ENCODE results near the gene INPP4B.
"Not testable (repeated sequence)": the region's sequence is repeated elsewhere in the genome, so short reads cannot be mapped to it uniquely, and the experiment has no call there.

INPP4B gene

DNA sequence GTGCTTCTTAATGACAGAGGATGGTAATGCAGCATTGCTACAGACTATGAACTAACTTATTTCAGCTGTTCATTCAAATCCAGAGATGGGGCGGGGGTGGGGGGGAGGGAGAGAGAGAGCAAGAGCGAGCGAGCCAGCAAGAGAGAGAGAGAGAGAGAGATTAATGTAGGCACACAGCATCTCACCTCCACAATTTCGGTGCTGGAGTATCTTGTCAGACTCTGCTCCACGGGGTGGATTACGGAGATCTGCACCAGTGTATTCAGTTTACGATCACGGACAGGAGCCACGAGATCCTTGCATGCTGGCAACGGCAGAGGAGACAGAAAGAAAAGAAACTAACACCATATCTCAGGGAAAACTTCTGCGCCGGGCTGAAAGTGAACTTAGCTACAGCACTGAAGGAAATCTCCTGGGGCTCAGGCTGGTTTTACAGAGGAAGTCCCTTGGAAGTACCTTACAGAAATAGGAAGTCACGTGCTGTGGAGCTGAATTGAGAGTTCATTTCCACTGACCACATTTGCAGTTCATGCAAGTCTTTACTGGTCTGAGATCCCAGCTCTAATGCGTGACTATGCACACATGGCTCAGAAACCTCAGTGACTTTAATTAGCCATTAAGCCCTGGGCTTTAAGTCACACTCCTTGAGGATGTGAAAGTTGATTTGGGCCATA is 440.9 kb downstream of the INPP4B start:
- DNase-seq: peak; percentile 73

DNA sequence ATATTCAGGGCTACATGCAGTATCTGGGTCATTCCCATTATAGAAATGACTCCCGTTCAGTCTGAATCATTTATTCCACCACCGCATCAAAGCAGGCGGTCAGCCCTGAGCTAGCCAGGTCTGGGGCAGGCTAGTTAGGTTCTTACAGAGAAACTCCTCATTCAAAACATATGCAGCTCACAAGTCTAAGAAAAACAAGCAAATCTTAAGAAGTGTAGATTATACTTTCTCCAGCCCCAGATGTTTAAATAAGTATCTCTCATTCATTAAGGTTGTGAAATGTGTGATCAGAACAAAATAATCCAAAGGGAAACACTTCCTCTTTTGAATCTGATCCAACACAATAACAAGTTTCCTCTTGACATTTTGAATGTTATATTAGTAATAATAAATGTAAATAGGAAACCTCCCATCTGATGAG is 441.9 kb downstream of the INPP4B start:
- peak; percentile 62 for DNase-seq

GRCh38 chr4:142402900-142403299 is 443.2 kb downstream of the INPP4B start:
- DNase-seq: peak; percentile 39

DNA sequence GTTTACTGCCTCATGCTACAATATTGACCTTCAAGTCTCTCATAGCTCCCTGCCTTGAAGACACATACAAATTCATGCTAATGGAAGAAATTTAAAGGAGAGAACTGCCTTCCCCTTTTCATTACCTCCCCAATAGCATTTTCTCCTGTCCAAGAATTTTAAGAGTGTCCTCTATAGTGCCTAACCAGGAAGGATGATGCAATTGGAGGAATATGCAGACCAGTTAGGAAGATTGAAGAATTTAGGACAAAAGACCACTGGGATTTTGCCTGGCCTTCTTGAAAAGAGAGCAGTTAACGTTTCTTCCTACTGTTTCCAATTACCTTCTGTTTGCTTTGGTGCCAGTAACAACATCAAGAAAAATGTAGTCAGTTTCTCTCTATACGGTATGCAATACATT is 443.9 kb downstream of the INPP4B start:
- no peak for DNase-seq

DNA sequence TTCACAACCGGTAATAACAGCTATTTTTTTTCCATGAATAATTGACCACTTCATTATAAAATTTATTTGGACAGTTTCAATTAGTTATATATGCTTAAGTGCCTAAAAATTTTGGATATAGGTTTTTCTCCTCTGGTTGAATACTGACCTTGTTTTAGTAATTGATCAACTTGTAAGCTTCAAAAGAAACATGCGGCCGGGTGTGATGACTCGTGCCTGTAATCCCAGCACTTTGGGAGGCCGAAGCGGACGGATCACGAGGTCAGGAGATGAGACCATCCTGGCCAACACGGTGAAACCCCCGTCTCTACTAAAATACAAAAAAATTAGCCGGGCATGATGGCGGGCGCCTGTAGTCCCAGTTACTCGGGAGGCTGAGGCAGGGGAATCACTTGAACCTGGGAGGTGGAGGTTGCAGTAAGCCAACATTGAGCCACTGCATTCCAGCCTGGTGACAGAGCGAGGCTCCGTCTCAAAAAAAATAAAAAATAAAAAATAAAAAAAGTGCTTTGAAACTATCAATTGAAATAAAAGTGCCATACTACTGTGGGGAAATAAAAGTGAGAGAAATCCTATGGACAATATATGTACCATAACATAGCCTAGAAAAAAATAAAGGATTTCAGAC is 448.6 kb downstream of the INPP4B start:
- not testable (repeated sequence) for DNase-seq

DNA sequence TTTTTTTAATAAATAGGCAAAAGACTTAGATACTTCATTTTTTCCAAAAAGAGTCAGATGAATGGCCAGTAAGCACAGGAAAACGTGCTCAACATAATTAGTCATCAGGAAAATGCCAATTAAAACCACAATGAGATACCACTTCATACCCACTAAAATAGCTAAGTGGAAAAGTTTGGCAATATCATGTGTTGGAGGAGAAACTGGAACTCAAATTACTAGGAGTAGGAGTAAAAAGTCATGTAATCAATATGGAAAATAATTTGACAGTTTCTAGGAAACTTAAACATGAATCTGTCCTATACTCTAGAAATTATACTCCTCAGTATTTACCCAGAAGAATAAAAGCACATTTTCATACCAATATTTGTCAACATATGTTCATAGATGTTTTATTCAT is 449.8 kb downstream of the INPP4B start:
- DNase-seq: no peak

GRCh38 chr4:142393127-142393526 is 453.0 kb downstream of the INPP4B start:
- no peak for DNase-seq

DNA sequence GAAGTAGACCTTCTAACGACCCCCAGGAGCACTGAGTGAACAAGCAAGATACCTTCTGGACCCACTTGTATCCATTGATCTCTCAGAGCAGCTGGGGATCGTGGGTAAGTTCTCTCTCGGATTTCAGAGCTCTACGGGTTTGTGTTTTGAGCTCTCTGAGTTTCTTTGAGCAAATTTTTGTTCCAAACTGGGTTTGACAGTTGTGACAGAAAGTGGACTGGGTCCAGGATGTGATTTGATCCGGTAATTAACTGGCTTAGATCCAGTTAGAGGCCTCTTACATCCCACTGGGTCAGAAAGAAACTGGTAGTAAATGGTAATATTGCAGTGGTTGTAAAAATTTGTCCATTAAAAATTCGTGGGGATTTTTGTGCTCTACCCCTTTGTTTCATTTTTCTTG is 459.2 kb downstream of the INPP4B start:
- no peak for DNase-seq

- no peak for DNase-seq
Measured at GRCh38 chr4:142386449-142386848, 459.7 kb downstream of the INPP4B start.

DNA sequence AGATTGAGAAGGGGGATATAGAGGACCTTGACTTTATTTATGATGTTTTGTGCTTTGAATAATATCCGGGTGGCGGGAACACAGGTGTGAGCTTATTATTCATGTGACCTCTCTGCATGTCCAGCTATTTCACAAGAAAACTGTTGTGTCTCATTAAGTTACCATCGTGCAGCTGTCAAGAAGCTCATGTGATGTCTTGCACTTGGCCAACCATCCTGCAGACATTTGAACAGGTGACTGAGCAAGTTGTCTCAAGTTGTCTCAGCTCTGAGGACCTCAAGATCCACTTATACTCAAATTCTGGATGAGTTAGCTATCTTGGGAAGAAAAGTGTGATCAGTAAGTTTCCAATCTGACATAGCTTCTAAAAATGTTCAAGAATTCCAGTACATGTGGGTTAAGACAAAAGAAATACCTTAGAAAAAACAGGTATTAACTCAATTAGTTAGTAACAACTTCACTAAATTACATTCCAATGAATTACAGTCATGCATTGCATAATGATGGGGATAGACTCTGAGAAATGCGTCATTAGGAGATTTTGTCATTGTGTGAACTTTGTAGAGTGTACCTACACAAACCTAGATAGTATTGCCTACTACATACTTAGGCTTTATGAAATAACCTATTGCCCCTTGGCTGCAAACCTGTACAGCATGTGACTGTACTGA is 462.2 kb downstream of the INPP4B start:
- DNase-seq: no peak

GRCh38 chr4:142383354-142383753 is 462.7 kb downstream of the INPP4B start:
- no peak for DNase-seq

- DNase-seq: no peak
Measured at GRCh38 chr4:142380052-142380602, 466.0 kb downstream of the INPP4B start.

DNA sequence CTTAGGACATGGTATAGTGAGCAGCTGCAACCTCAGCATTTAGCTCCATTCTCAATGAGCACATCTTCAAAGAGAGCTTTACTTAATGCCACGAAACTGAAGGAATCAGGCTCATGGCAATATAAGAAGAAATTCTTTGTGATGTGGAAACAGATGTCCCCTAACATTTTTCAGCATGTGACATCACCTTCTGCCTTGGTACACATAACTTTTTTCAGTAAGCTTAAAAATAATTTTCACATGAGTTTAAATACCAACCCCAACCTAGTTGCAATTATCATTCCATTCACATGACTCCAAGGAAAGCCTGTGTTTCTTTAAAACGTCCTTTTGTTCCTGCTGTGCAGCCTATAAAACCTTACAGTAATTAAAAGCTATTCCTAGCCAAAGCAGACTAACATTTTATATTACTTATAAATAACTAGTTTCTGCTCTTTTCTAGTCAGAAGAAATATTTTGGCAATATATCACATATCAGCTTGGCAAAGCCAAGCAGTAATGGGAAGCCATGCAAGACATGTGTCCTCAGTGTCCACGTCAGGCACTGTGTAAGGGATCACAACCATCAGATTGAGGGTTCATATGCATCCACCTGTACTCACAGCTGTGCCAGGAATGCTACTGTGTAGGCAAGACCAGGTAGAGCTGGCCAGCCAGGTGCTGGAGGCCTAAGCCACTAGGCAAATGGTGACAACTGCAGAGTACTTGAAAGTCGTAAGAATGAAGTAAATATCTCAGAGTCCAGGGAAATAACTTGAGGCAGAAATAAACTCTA is 466.6 kb downstream of the INPP4B start:
- DNase-seq: no peak

GRCh38 chr4:142378179-142378578 is 467.9 kb downstream of the INPP4B start:
- no peak for DNase-seq

DNA sequence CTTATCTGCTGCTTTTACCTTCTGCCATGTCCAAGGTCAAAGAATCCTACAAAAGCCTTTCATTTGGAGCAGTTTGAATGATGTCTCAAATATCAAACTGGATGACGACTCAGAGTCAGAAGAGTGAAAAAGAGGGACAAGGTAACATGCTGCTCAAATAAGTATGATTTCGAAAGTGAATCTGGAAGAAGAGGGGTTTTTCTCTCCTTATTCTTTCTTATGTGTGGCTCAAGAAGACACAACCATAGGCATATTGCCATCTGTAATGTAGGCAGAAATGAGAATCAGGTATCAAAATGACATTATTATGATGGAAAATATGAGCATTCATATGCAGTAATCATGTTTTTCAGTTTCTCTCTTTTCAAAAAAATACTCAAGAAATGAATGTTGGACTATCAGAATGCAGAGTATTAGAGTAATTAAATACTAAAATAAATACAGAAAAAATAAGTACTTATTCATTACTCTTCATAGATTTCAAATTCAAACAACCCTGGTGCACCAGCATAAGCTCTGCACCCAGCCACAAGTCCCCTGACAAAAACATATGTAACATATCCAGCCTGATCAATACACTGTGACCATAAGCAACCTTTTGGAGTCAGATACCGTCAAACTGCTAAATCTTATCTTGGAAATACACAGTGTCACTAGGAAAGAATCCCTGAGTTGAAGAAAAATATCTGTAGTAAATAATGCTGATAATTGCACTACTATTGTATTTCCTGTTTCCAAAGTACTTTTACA is 468.6 kb downstream of the INPP4B start:
- DNase-seq: no peak

DNA sequence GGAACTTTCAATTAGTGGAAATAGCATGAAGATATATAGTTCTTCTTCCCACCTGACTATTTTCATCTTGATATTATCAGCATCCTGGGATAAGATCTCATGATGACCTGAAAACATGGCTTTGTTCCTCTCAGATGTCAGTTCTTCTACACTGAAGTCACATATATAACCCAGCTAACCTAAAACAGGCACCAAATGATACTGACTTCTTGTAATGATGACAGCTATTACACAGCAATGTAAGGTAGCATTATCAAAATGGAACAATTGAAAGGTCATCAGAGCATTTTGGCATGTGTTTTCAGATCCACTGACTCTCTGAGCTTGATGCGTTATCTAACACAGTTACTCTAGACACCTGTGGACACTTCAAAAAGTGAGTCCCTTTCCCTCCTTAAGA is 469.9 kb downstream of the INPP4B start:
- no peak for DNase-seq

DNA sequence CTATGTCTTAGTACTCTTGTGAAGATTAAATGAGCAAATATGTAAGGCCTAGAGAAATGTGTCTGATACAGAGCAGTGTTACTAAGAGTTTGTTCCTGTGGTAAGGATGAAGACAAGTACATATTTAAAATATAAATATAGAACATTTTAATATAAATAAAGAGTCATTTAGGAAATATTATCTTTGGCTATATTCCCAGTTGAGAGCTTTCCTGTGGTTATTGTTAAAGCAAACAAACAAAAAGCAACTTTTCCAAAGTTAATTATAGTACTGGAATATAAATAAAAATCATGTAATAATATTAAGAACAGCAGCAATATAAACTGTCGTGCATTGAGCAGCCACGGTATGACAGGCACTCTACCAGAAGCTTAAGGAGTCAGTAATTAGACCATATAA is 472.5 kb downstream of the INPP4B start:
- no peak for DNase-seq

DNA sequence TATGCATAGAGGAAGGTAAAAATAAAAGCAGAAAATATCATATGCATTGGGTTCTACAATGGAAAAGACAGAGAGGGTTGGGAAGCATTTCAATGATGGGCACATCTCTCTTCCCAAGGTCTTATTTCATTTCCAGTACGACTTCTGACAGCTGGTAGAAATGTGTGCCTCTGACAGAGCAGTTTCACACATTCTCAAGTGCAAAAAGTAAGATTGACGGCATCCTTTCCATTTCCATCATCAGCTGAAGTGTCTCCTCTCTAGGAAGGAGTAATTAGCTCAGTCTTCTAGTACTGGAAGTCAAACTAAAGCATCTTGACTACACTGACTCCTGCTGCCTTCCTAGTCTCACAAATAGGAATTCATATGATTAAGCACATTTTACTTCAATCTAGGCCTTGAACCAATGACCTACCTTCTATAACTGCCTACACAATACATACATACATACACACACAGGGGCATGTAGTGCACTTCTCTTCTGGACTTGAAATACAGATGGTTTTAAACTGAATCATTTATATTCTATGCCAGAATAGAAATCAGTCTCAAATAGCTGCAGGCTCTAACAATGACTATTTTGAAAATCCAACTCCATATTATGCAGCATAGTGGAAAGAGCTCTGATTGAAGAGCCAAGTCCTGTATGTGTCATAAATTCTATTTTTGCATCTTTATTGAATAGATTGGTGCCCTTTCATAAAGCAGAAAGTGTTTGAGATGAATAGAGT is 473.4 kb downstream of the INPP4B start:
- no peak for DNase-seq

DNA sequence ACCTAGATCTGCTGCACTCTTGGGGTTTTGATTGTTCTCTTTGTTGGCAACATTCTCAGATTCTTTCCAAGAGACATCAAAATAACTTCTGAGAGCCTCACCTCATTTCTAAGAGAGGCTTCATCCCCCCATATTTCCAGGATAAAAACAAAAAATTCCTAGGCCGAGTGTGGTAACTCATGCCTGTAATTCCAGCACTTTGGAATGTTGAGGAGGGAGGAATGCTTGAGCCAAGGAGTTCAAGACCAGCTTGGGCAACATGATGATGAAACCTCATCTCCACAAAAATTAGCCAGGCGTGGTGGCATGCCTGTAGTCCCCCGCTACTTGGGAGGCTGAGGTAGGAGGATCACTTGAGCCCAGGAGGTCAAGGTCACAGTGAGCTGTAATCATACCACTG is 477.0 kb downstream of the INPP4B start:
- no peak for DNase-seq

- DNase-seq: no peak
Measured at GRCh38 chr4:142367418-142368180, 478.5 kb downstream of the INPP4B start.

- DNase-seq: no peak
Measured at GRCh38 chr4:142366769-142367181, 479.3 kb downstream of the INPP4B start.

All from left hindlimb (tissue), 1 donor.